ENCODE data around the gene FAM83E.

GRCh38 chr19:48600679-48601417 is 14.0 kb downstream of the FAM83E start:
- TF ChIP-seq CREM (IDR thresholded peaks at IDR 0.05; ENCODE audit: low read depth): no peak
- TF ChIP-seq CTCF (IDR thresholded peaks at IDR 0.05 in 2 of 3, conservative IDR thresholded peaks at IDR 0.05 in 1 of 3; ENCODE audit: control insufficient read depth in 2 of 3, extremely low read depth in 1 of 3, insufficient read depth in 1 of 3, low read depth in 3 of 3, low read length in 3 of 3): no peak
- TF ChIP-seq SMC3 (IDR thresholded peaks at IDR 0.05; ENCODE audit: borderline replicate concordance, low read length): no peak
- TF ChIP-seq, protein P1, sequence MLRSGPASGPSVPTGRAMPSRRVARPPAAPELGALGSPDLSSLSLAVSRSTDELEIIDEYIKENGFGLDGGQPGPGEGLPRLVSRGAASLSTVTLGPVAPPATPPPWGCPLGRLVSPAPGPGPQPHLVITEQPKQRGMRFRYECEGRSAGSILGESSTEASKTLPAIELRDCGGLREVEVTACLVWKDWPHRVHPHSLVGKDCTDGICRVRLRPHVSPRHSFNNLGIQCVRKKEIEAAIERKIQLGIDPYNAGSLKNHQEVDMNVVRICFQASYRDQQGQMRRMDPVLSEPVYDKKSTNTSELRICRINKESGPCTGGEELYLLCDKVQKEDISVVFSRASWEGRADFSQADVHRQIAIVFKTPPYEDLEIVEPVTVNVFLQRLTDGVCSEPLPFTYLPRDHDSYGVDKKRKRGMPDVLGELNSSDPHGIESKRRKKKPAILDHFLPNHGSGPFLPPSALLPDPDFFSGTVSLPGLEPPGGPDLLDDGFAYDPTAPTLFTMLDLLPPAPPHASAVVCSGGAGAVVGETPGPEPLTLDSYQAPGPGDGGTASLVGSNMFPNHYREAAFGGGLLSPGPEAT (IDR thresholded peaks at IDR 0.05; ENCODE audit: low read depth): no peak
- TF ChIP-seq TCF12 (IDR thresholded peaks at IDR 0.05; ENCODE audit: low read depth, low read length): no peak
- no peak for TF ChIP-seq SP1 (IDR thresholded peaks at IDR 0.05; ENCODE audit: low read depth, low read length)
- no peak for TF ChIP-seq TBL1XR1 (IDR thresholded peaks at IDR 0.05; ENCODE audit: low read depth, low read length)
- no peak for TF ChIP-seq ETV6 (conservative IDR thresholded peaks at IDR 0.05 in 1 of 2, IDR thresholded peaks at IDR 0.05 in 1 of 2; ENCODE audit: borderline replicate concordance in 1 of 2, low read depth in 1 of 2)
- no peak for TF ChIP-seq ATF3 (IDR thresholded peaks at IDR 0.05; ENCODE audit: borderline replicate concordance, extremely low read depth, low read depth, low read length)
- no peak for TF ChIP-seq SUZ12 (IDR thresholded peaks at IDR 0.05; ENCODE audit: unreplicated experiment)
- no peak for TF ChIP-seq HCFC1 (IDR thresholded peaks at IDR 0.05; ENCODE audit: low read length)
- TF ChIP-seq, protein P2, sequence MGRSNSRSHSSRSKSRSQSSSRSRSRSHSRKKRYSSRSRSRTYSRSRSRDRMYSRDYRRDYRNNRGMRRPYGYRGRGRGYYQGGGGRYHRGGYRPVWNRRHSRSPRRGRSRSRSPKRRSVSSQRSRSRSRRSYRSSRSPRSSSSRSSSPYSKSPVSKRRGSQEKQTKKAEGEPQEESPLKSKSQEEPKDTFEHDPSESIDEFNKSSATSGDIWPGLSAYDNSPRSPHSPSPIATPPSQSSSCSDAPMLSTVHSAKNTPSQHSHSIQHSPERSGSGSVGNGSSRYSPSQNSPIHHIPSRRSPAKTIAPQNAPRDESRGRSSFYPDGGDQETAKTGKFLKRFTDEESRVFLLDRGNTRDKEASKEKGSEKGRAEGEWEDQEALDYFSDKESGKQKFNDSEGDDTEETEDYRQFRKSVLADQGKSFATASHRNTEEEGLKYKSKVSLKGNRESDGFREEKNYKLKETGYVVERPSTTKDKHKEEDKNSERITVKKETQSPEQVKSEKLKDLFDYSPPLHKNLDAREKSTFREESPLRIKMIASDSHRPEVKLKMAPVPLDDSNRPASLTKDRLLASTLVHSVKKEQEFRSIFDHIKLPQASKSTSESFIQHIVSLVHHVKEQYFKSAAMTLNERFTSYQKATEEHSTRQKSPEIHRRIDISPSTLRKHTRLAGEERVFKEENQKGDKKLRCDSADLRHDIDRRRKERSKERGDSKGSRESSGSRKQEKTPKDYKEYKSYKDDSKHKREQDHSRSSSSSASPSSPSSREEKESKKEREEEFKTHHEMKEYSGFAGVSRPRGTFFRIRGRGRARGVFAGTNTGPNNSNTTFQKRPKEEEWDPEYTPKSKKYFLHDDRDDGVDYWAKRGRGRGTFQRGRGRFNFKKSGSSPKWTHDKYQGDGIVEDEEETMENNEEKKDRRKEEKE (IDR thresholded peaks at IDR 0.05): no peak

Data from GM12878 (cell line).